ENCODE data around the gene PCDH9.
A peak's percentile ranks its signal among the peaks of the same experiment; 100 is the strongest.

PCDH9 gene

GRCh38 chr13:66759919-66760318 lies 470.2 kb downstream of the PCDH9 start:
- ATAC-seq (ENCODE audit: low read depth) (no peak), DNase-seq (ENCODE audit: low spot score in 2 of 2) (no peak)
- H3K9me3 Mint-ChIP-seq: peaks cover 17% of the 10 kb centered on the region
- no peak overlapping the region for H3K4me3 Mint-ChIP-seq
- H3K27me3 Mint-ChIP-seq: no peaks in the 10 kb centered on the region
- no peaks in the 10 kb centered on the region for H3K36me3 Mint-ChIP-seq
- no peaks in the 10 kb centered on the region for H3K4me1 Mint-ChIP-seq
- no peak overlapping the region for H3K27ac Mint-ChIP-seq

GRCh38 chr13:66751691-66752090 lies 478.4 kb downstream of the PCDH9 start:
- H3K27ac Mint-ChIP-seq: no peak overlapping the region
- H3K4me3 Mint-ChIP-seq: no peak overlapping the region
- peaks cover 2% of the 10 kb centered on the region for H3K4me1 Mint-ChIP-seq
- no peak for DNase-seq (ENCODE audit: low spot score in 2 of 2)
- H3K9me3 Mint-ChIP-seq: peaks cover 8% of the 10 kb centered on the region
- no peaks in the 10 kb centered on the region for H3K27me3 Mint-ChIP-seq
- no peaks in the 10 kb centered on the region for H3K36me3 Mint-ChIP-seq
- no peak for ATAC-seq (ENCODE audit: low read depth)

DNA sequence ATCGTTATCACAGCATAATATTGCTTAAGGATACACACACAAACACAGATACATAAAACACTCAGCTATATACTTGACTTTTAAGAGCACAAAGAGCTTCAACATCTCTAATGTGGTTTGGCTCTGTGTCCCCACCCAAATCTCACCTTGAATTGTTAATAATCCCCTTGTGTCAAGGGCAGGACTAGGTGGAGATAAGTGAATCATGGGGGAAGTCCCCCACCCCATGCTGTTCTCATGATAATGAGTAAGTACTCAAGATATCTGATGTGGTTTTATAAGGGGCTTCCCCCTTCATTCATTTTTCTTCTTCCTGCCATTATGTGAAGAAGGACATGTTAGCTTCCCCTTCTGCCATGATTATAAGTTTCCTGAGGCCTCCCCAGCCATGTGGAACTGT lies 481.4 kb downstream of the PCDH9 start:
- ATAC-seq (ENCODE audit: low read depth) (peak; percentile 50), DNase-seq (ENCODE audit: low spot score in 2 of 2) (no peak)
- Mint-ChIP-seq H3K9me3 (peaks cover 8% of the 10 kb centered on the region), H3K27ac (no peak overlapping the region), H3K27me3 (no peaks in the 10 kb centered on the region), H3K36me3 (no peaks in the 10 kb centered on the region), H3K4me3 (no peak overlapping the region), H3K4me1 (peaks cover 2% of the 10 kb centered on the region)

DNA sequence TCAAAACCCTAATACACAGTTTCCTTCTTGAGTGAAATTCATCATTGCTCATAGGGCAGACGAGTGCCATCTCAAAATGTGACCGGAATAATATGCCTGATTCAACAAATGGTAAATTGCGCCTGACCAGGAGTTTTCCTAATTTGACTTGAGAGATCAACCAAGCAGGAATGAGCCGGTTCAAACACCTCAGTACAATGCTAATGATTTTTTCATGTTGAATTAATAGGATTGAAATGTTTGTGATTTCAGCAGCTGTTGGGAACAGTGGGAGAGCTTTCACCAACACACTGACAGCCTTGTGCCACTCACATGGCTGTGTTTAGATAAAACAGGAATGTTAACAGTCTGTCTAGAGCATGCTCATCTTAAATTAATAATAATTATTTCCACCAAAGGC lies 484.8 kb downstream of the PCDH9 start:
- ATAC-seq (ENCODE audit: low read depth) (no peak), DNase-seq (ENCODE audit: low spot score in 2 of 2) (no peak)
- Mint-ChIP-seq H3K27me3 (no peaks in the 10 kb centered on the region), H3K9me3 (peaks cover 4% of the 10 kb centered on the region), H3K27ac (no peak overlapping the region), H3K4me3 (no peak overlapping the region), H3K4me1 (peaks cover 2% of the 10 kb centered on the region), H3K36me3 (no peaks in the 10 kb centered on the region)

- peaks cover 2% of the 10 kb centered on the region for H3K9me3 Mint-ChIP-seq
- ATAC-seq (ENCODE audit: low read depth): no peak
- H3K27me3 Mint-ChIP-seq: no peaks in the 10 kb centered on the region
- H3K4me3 Mint-ChIP-seq: no peak overlapping the region
- no peaks in the 10 kb centered on the region for H3K36me3 Mint-ChIP-seq
- H3K4me1 Mint-ChIP-seq: no peaks in the 10 kb centered on the region
- H3K27ac Mint-ChIP-seq: no peak overlapping the region
- DNase-seq (ENCODE audit: low spot score in 2 of 2): no peak
Measured at GRCh38 chr13:66723576-66723975, 506.6 kb downstream of the PCDH9 start.

DNA sequence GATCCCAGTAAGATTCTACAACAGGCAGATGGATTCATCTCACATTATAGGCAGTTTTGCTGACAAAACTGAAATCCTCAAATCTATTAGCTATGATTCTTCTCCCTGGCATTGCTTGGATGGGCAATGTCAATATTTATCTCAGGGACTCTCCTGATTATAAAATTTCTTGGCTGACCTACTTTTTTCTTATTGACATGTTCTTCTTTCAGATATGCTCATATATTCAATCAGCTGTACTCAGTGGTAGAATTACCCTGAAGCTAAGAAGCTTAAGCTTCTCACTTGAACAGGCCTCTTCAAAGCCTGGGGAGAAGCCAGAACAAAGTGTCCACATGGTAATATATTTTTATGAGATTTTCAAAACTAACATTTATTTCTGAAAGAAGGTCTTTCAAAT lies 513.6 kb downstream of the PCDH9 start:
- Mint-ChIP-seq H3K27ac (no peak overlapping the region), H3K4me3 (no peak overlapping the region), H3K27me3 (no peaks in the 10 kb centered on the region), H3K9me3 (no peaks in the 10 kb centered on the region), H3K4me1 (no peaks in the 10 kb centered on the region), H3K36me3 (no peaks in the 10 kb centered on the region)
- ATAC-seq (ENCODE audit: low read depth) (no peak), DNase-seq (ENCODE audit: low spot score in 2 of 2) (no peak)

DNA sequence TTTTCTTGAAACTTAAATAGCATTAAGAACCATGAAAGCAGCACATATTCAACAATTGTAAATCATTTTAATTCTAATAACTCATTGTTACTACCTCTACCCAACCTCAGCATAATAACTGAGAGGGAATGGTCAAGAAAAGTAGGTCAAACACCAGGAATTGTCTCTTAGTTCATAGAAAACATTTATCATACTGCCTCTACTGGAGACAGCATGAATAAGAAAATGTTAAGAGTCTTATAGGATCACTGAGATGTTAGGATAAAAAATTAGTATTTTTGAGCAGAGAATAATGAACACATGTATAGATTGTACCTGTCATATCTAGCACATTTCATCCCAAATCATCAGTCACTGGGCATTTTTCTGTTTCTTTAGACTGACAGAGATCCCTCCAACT lies 515.3 kb downstream of the PCDH9 start:
- no peak for ATAC-seq (ENCODE audit: low read depth)
- DNase-seq (ENCODE audit: low spot score in 2 of 2): no peak
- H3K4me3 Mint-ChIP-seq: no peak overlapping the region
- H3K27ac Mint-ChIP-seq: no peak overlapping the region
- H3K4me1 Mint-ChIP-seq: no peaks in the 10 kb centered on the region
- no peaks in the 10 kb centered on the region for H3K36me3 Mint-ChIP-seq
- H3K9me3 Mint-ChIP-seq: no peaks in the 10 kb centered on the region
- H3K27me3 Mint-ChIP-seq: no peaks in the 10 kb centered on the region

- Mint-ChIP-seq H3K36me3 (no peaks in the 10 kb centered on the region), H3K27me3 (no peaks in the 10 kb centered on the region), H3K27ac (no peak overlapping the region), H3K9me3 (no peaks in the 10 kb centered on the region), H3K4me1 (no peaks in the 10 kb centered on the region), H3K4me3 (no peak overlapping the region)
- DNase-seq (ENCODE audit: low spot score in 2 of 2) (no peak), ATAC-seq (ENCODE audit: low read depth) (no peak)
Measured at GRCh38 chr13:66704110-66704509, 526.0 kb downstream of the PCDH9 start.

DNA sequence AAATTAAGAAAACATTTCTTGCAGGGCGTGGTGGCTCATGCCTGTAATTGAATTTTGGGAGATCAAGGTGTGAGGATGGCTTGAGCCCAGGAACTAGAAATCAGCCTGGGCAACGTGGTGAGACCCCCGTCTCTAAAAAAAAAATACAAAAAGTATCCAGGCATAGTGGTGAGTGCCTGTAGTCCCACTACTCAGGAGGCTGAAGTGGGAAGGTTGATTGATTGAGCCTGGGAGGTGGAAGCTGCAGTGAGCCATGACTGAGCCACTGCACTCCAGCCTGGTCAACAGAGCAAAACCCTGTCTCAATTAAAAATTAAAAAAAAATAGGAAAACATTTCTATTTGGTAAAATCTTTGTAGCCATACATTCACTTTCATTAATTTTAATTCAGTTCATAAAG lies 526.5 kb downstream of the PCDH9 start:
- Mint-ChIP-seq H3K9me3 (no peaks in the 10 kb centered on the region), H3K36me3 (no peaks in the 10 kb centered on the region), H3K4me1 (no peaks in the 10 kb centered on the region), H3K27me3 (no peaks in the 10 kb centered on the region), H3K4me3 (no peak overlapping the region), H3K27ac (no peak overlapping the region)
- ATAC-seq (ENCODE audit: low read depth) (no peak), DNase-seq (ENCODE audit: low spot score in 2 of 2) (no peak)

- Mint-ChIP-seq H3K27ac (no peak overlapping the region), H3K4me3 (no peak overlapping the region), H3K4me1 (no peaks in the 10 kb centered on the region), H3K27me3 (no peaks in the 10 kb centered on the region), H3K36me3 (no peaks in the 10 kb centered on the region), H3K9me3 (no peaks in the 10 kb centered on the region)
- DNase-seq (ENCODE audit: low spot score in 2 of 2): no peak
- ATAC-seq (ENCODE audit: low read depth): no peak
Measured at GRCh38 chr13:66700117-66700601, 530.0 kb downstream of the PCDH9 start.

GRCh38 chr13:66693656-66694055 lies 536.5 kb downstream of the PCDH9 start:
- ATAC-seq (ENCODE audit: low read depth) (no peak), DNase-seq (ENCODE audit: low spot score in 2 of 2) (no peak)
- H3K4me3 Mint-ChIP-seq: no peak overlapping the region
- H3K27me3 Mint-ChIP-seq: no peaks in the 10 kb centered on the region
- no peaks in the 10 kb centered on the region for H3K4me1 Mint-ChIP-seq
- H3K36me3 Mint-ChIP-seq: no peaks in the 10 kb centered on the region
- no peaks in the 10 kb centered on the region for H3K9me3 Mint-ChIP-seq
- no peak overlapping the region for H3K27ac Mint-ChIP-seq

- no peaks in the 10 kb centered on the region for H3K36me3 Mint-ChIP-seq
- no peak overlapping the region for H3K27ac Mint-ChIP-seq
- ATAC-seq (ENCODE audit: low read depth): no peak
- no peaks in the 10 kb centered on the region for H3K4me1 Mint-ChIP-seq
- no peaks in the 10 kb centered on the region for H3K27me3 Mint-ChIP-seq
- no peak overlapping the region for H3K4me3 Mint-ChIP-seq
- H3K9me3 Mint-ChIP-seq: no peaks in the 10 kb centered on the region
- DNase-seq (ENCODE audit: low spot score in 2 of 2): no peak
Measured at GRCh38 chr13:66691149-66691548, 539.0 kb downstream of the PCDH9 start.

DNA sequence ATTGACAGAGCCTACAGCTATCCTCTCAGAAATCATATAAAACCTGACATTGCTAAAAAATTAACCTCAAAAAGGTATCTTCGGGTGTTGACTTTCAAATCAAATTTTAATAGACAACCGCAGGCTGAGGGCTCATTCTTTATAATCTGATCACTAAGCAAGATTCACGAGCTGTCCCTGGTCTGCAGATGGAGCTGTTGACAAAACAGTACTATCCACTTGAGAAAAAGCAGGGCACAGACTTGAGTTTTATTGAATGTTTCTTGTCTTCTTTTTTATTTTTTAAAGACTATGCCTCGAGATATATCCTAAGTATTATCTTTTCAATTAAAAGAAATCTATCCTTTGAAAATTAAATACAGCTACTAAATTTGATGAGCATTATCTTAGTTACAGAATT lies 540.5 kb downstream of the PCDH9 start:
- ATAC-seq (ENCODE audit: low read depth): no peak
- Mint-ChIP-seq H3K4me1 (no peaks in the 10 kb centered on the region), H3K27me3 (no peaks in the 10 kb centered on the region), H3K4me3 (no peak overlapping the region), H3K9me3 (peaks cover 4% of the 10 kb centered on the region), H3K36me3 (peaks cover 1% of the 10 kb centered on the region), H3K27ac (no peak overlapping the region)
- DNase-seq (ENCODE audit: low spot score in 2 of 2): no peak

- Mint-ChIP-seq H3K9me3 (peaks cover 6% of the 10 kb centered on the region), H3K27ac (no peak overlapping the region), H3K4me1 (no peaks in the 10 kb centered on the region), H3K27me3 (no peaks in the 10 kb centered on the region), H3K4me3 (no peak overlapping the region), H3K36me3 (peaks cover 2% of the 10 kb centered on the region)
- ATAC-seq (ENCODE audit: low read depth): no peak
- DNase-seq (ENCODE audit: low spot score in 2 of 2): no peak
Measured at GRCh38 chr13:66689037-66689619, 541.0 kb downstream of the PCDH9 start.

DNA sequence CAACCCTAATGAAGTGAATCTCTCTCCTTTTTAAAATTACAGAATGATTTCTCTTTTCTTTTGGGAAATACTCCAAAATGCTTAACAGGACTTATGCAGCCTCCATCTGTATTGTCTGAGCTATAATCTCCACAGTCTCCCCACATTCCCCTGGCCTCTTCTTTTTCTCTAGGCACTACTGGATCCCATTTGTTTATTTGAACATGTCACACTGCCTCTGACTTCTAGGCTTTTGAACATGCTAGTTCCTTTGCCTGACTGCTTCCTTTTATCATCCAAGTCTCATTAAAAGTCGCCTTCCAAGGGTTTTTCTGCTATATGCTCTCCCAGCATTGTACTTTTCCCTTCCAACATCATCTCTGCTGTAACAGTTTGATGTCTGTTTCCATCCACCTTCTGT lies 548.7 kb downstream of the PCDH9 start:
- Mint-ChIP-seq H3K36me3 (peaks cover 2% of the 10 kb centered on the region), H3K4me3 (no peak overlapping the region), H3K27ac (no peak overlapping the region), H3K4me1 (no peaks in the 10 kb centered on the region), H3K9me3 (peaks cover 8% of the 10 kb centered on the region), H3K27me3 (no peaks in the 10 kb centered on the region)
- ATAC-seq (ENCODE audit: low read depth) (no peak), DNase-seq (ENCODE audit: low spot score in 2 of 2) (no peak)

Data from memory B cell (primary cell).